ENCODE measurements around the gene P4HB. TPM values are rescaled to one million over a fixed set of nuclear protein-coding genes. Genes with fewer than 3 reads are reported as not detected.

P4HB gene
- total and polyA plus RNA-seq, 2 of the 4 experiments (the other 2 are of a cell fraction): 599 to 932 TPM

- DNase-seq: peak; percentile 40
Measured at GRCh38 chr17:81837641-81838040, 22.7 kb downstream of the P4HB start.

More at GRCh38 chr17:81837641-81838040, 22.7 kb downstream of the P4HB start:
- BruUV-seq (replicated peaks): no TSS peak
- Histone ChIP-seq H2BK120ac (ENCODE audit: low read depth, low read length) (no peak overlapping the region), H4K8ac (ENCODE audit: low read depth in 2 of 2, low read length in 2 of 2) (no peak overlapping the region), H3K9me1 (ENCODE audit: insufficient read depth, low read length) (peaks cover 14% of the 10 kb centered on the region), H3K79me1 (ENCODE audit: low read depth in 1 of 2, low read length in 2 of 2) (peaks cover 4 to 15% of the 10 kb centered on the region in 2 experiments; a peak in 2 of 4 replicates), H3K27ac (ENCODE audit: insufficient read depth, low read length) (no peak overlapping the region), H4K5ac (ENCODE audit: low read depth, low read length) (no peak overlapping the region), H3K14ac (replicated peaks; ENCODE audit: low read depth, low read length) (no peak overlapping the region), H3K9me3 (ENCODE audit: control insufficient read depth, insufficient read depth, low read length) (no peaks in the 10 kb centered on the region), H3K27me3 (ENCODE audit: control insufficient read depth, insufficient read depth, low read length) (no peaks in the 10 kb centered on the region), H2AK9ac (replicated peaks; ENCODE audit: low read depth, low read length, poor library complexity) (no peak overlapping the region), H3K4ac (ENCODE audit: low read depth, low read length) (no peak overlapping the region), H4K20me1 (ENCODE audit: insufficient read depth, low read length) (peaks cover 4% of the 10 kb centered on the region; the same call in 1 of the 2 replicates), H3K4me3 (ENCODE audit: insufficient read depth, low read depth, low read length) (no peak overlapping the region), H3K9ac (ENCODE audit: low read depth, low read length) (no peak overlapping the region), H3K36me3 (ENCODE audit: control insufficient read depth, insufficient read depth, low read length) (peaks cover 8% of the 10 kb centered on the region; the same call in 1 of the 2 replicates), H3K18ac (ENCODE audit: low read depth, low read length) (no peak overlapping the region), H3K4me1 (ENCODE audit: control insufficient read depth, insufficient read depth, low read length) (peaks cover 6% of the 10 kb centered on the region; the same call in 1 of the 2 replicates), H2BK5ac (ENCODE audit: low read depth, low read length, poor library complexity, severe bottlenecking) (no peak overlapping the region), H2BK20ac (ENCODE audit: low read depth, low read length) (no peak overlapping the region), H2AFZ (replicated peaks; ENCODE audit: low read length, poor library complexity) (no peak overlapping the region), H4K91ac (ENCODE audit: insufficient read depth, low read depth, low read length) (no peak overlapping the region), H2BK15ac (ENCODE audit: low read depth, low read length) (no peak overlapping the region), H3K4me2 (ENCODE audit: low read depth, low read length) (no peak overlapping the region), H2AK5ac (ENCODE audit: low read depth, low read length) (no peak overlapping the region), H3K23ac (ENCODE audit: low read depth, low read length) (no peak overlapping the region), H3K56ac (ENCODE audit: extremely low read depth, insufficient read depth, low read length) (no peak overlapping the region)
- CTCF ChIA-PET: no interaction called here
- intact Hi-C loops (cut with micrococcal nuclease): no loop called here
- TF ChIP-seq RAD21 (IDR thresholded peaks at IDR 0.05; ENCODE audit: low read length): no peak
- no peak for TF ChIP-seq POLR2A (IDR thresholded peaks at IDR 0.05; ENCODE audit: low read depth, low read length)
- TF ChIP-seq SMC3 (IDR thresholded peaks at IDR 0.05; ENCODE audit: low read depth, low read length): no peak
- peak; percentile 59; the same call in 1 of the 2 replicates for TF ChIP-seq CEBPB (IDR thresholded peaks at IDR 0.05; ENCODE audit: low read depth, low read length)
- no peak for TF ChIP-seq NFE2L2 (IDR thresholded peaks at IDR 0.05; ENCODE audit: low read depth, low read length)
- dilution Hi-C loops (cut with HindIII; ENCODE audit: low sequenced_read_pairs, unreplicated experiment): no loop called here
- ATAC-seq (ENCODE audit: low read depth): no peak
- POLR2A ChIA-PET (ENCODE audit: unreplicated experiment): no interaction called here
- 80% methylated on average over 4 of the region's 9 CpGs; no CpG with 5 or more reads in 1 of the 2 experiments for WGBS, 2 experiments (ENCODE audit: extremely low coverage in 2 of 2, insufficient read length in 1 of 2)
- in situ Hi-C loops (cut with MboI; ENCODE audit: low sequenced_read_pairs): no loop called here
